IPS-11a (cell line): ENCODE data around the gene SON.
"Not testable (repeated sequence)": the region's sequence is repeated elsewhere in the genome, so short reads cannot be mapped to it uniquely, and the experiment has no call there.

Experiments used
- H3K4me3 ChIP-seq: one replicate; pipeline ENCODE4 v1.5.1; 2013; ENCODE audit warnings: low read depth, low read length, control low read depth

The SON gene

GRCh38 chr21:33566514-33566913 lies 23.7 kb downstream of the SON start:
- no peak overlapping the region for H3K4me3 ChIP-seq

- H3K4me3 ChIP-seq = no peak overlapping the region
These were observed 25.1 kb downstream of the SON start for GRCh38 chr21:33567914-33568313.

- H3K4me3 ChIP-seq = no peak overlapping the region
These were observed 25.6 kb downstream of the SON start for GRCh38 chr21:33568448-33568847.

- no peak overlapping the region for H3K4me3 ChIP-seq
These were observed 27.2 kb downstream of the SON start for GRCh38 chr21:33569991-33570390.

- H3K4me3 ChIP-seq = no peak overlapping the region
These were observed 29.5 kb downstream of the SON start for GRCh38 chr21:33572350-33572749.

GRCh38 chr21:33576741-33577141 lies 33.9 kb downstream of the SON start:
- H3K4me3 ChIP-seq = not testable (repeated sequence)

- H3K4me3 ChIP-seq = no peak overlapping the region
These were observed 35.4 kb downstream of the SON start for GRCh38 chr21:33578214-33578613.

- H3K4me3 ChIP-seq = no peak overlapping the region
These were observed 36.2 kb downstream of the SON start for GRCh38 chr21:33578959-33579542.

GRCh38 chr21:33584455-33584854 lies 41.6 kb downstream of the SON start:
- H3K4me3 ChIP-seq = no peak overlapping the region

- H3K4me3 ChIP-seq = no peak overlapping the region
These were observed 44.1 kb downstream of the SON start for GRCh38 chr21:33586927-33587326.

GRCh38 chr21:33587792-33588484 lies 45.1 kb downstream of the SON start:
- peak overlapping the region; percentile 76 for H3K4me3 ChIP-seq

GRCh38 chr21:33588485-33589335 lies 45.9 kb downstream of the SON start, which contains the start of gene DONSON:
Gene DONSON, minus strand, starts transcription at chr21:33588684. Its CDS starts 43 bp downstream, at chr21:33588641.
- peak within 1 kb of the TSS; percentile 76 for H3K4me3 ChIP-seq

- no peak overlapping the region for H3K4me3 ChIP-seq
These were observed 55.2 kb downstream of the SON start for GRCh38 chr21:33598051-33598450.

- H3K4me3 ChIP-seq = no peak overlapping the region
These were observed 65.7 kb downstream of the SON start for GRCh38 chr21:33608559-33608958.

- H3K4me3 ChIP-seq = no peak overlapping the region
These were observed 68.3 kb downstream of the SON start for GRCh38 chr21:33611006-33611744.

- H3K4me3 ChIP-seq = not testable (repeated sequence)
These were observed 74.7 kb downstream of the SON start for GRCh38 chr21:33617565-33617964.

GRCh38 chr21:33618407-33618806 lies 75.6 kb downstream of the SON start:
- no peak overlapping the region for H3K4me3 ChIP-seq

- no peak overlapping the region for H3K4me3 ChIP-seq
These were observed 76.9 kb downstream of the SON start for GRCh38 chr21:33619726-33620125.

- no peak overlapping the region for H3K4me3 ChIP-seq
These were observed 79.4 kb downstream of the SON start for GRCh38 chr21:33622253-33622652.

- not testable (repeated sequence) for H3K4me3 ChIP-seq
These were observed 83.3 kb downstream of the SON start for GRCh38 chr21:33626151-33626550.
